NOMO-1 treated with DMSO at 0.1 percent for 48 hours (cell line): ENCODE measurements around the gene CAMSAP1.

Source experiments
- DNase-seq: peaks from one replicate; lab custom pipeline; 2025; ENCODE audit not compliant: unreplicated experiment; lab: John Stamatoyannopoulos, UW

CAMSAP1 gene

DNA sequence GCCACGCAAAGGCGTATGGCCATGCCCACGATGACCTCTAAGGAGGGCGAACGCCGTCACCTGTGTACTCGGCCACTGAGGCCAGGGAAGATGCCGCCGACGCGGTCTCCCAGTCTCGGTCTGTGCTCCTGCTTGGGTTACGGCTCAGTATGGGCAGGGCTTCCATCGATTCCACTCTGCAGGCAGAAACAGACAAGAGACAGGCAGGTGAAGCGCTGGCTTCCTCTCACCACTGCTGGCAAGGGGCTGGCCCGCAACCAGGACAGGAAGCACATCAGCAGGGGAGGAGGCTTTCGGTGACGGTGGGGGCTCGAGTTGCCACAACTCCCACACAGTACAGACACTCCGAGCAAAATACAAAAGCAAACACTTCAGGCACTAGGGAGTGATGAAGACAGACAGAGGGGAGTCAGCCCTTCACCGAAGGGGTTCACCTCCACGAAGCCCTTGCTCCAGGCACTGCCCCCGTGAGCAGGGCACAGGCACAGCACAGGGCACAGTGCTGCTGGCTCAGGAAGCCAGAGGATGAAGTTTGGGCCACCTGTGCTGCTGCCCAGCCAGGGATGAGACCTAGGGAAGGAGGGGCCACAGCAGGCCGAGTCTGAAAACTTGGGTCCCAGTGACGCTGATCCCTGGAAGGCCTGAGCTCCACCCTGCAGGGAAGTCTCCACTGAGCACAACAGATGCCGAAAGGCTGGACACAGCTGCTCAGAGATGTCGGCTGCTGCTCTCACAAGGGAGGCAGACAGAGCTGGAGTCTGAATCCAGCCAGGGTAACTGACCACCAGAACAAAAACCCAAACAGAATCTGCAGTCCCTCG, 91.3 kb downstream of the CAMSAP1 start:
- DNase-seq, result no peak

GRCh38 chr9:135815413-135815812, 91.9 kb downstream of the CAMSAP1 start:
- DNase-seq, result no peak

GRCh38 chr9:135814421-135815095, 92.8 kb downstream of the CAMSAP1 start:
- DNase-seq, result no peak

DNA sequence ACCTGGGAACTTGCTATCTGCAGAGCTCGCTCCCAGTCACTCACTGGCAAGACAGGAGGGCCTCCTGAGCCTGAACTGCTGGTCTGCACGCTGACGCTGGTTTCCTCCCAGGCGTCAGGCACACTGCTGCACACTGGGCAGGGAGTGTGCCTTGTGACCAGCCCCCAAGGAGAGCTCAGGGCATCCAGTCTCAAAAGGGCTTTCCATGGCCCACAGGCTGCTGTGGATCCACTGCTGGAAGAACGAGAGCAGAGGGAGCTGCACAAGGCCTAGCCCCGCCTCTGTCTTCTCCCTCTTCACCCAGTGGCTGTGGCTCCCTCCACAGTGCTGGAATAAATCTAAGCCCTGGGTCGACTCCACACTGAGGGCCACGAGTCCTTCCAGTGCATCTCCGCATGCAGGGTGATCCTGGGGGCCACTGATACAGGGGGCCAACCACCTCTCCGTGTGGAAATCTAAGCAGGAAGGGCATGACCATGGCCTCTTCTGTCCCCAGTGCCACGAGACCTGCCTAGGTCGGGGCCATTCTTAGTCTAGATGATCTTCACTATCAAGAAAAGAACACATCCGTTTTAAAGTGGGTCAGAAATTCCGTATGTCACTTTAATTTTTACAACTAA, 93.6 kb downstream of the CAMSAP1 start:
- no peak for DNase-seq

- DNase-seq, result no peak
These were observed 94.4 kb downstream of the CAMSAP1 start for GRCh38 chr9:135812961-135813360.

GRCh38 chr9:135811801-135812200, 95.5 kb downstream of the CAMSAP1 start:
- no peak for DNase-seq

DNA sequence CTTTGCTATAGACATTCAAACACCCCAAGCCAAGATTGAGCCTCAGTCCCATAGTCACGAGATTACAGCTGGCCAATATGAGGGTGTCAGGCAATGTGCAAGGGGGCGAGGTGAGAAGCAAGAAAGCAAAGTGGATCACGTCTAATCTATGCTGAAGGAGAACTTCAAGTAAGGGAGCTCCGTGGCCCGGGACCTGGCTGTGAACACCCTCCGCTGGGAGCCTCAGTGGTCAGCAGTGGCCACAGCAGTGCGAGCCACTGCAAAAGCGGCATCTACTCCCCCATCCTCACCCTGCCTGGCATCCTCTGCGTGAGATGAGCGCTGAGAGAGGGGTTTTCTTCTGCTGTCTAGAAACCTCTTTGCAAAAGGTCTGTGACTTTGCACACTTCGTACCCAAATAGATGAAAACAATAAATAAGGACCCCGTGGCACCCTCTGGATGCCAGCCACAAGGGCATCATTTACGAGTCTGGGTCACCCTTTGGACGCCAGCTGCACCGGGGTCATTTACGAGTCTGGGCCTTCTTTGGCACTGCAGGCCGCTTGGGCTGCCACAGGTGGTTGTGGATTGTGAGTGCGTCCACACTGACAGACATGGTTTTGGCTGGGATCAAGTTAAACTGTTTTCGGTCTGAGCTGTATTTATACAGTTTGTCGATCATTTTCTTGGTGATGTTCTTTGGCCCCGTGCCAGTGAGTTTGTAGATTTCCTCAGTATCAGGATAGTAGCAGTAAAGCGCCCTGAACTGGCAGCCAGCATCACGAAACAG, 96.4 kb downstream of the CAMSAP1 start:
- DNase-seq, result no peak

DNA sequence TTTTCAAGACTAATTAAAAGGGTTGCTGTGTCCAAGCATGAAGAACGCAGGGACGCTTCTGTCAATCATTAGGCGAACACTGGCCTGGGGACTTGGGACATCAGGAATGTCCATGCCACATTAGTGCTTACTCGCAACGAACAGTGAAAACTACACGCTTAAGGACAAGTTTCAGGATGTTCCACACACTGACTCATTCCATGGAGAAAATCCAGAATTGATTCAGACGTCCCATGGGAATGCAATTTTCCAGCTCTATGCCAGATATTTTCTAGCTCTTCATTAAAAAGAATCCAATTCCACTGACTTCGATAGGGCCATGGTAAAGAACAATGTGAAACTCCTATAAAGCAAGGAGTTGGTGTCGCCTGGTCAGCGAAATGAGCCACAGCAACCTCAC, 98.2 kb downstream of the CAMSAP1 start:
- no peak for DNase-seq

DNA sequence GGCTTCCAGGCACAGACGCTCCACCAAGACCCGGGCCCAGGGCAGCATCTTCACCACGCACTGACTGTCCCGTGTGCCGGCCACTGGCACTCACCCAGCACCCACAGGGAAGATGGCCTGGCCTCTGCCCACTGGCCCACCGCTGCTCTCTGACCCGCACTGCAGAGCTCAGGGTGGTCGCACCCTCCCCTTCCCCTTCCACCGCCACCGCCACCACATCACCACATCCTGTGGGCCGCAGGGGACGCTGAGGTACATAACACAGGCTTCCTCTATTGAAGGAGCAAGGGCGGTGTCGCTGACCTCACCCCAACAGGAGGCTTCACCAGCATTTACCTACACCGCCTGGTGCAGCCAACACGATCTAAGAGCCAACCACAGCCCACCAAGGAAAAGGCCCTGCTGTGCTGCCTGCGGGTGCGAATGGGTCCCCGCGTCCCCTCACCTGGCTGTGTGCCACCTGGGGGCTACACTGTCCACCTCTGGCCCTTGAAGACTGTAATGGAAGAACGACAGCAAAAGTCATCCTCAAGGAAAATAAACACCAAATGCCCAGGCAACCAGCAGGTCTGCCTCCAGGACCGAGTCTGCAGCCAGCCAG, 101.8 kb downstream of the CAMSAP1 start:
- no peak for DNase-seq

DNA sequence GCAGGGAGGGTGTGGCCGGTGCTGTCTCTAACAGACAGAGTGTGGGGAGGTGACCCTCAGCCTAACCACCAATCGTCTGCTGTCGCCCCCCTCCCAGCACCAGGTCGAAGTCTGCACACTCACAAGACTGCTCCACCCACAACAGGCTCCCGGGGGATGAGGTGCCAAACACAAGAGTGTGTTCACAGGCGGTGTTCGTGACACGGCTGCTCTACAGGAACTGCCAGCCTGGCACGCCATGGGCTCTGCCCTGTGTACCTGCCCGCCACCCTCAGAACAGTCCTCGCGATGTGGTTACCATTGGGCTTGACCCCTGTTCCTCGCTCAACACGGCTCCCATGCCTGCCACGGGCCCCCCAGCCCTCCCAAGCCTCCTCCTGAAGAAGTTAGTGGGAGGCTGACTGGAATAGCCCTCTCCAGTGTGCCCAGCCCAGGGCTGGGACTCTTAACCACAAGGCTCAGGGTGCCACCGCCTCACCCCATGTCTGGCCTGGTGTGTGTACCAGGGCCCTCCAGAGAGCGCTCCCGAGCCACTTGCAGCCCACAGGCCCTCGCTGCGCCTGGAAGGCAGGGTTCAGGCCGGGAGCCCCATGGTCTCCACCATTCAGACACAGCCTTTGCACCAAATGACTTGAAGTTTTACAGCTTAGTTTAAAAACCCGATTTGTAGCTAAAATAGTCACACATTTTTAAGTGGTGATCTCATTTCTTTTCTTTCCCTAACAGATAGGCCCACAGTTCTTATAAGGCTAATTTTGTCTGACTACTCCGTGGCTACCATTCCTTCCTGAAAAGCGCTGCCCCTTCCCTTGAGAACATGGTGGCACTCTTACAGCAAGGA, 102.5 kb downstream of the CAMSAP1 start:
- no peak for DNase-seq

DNA sequence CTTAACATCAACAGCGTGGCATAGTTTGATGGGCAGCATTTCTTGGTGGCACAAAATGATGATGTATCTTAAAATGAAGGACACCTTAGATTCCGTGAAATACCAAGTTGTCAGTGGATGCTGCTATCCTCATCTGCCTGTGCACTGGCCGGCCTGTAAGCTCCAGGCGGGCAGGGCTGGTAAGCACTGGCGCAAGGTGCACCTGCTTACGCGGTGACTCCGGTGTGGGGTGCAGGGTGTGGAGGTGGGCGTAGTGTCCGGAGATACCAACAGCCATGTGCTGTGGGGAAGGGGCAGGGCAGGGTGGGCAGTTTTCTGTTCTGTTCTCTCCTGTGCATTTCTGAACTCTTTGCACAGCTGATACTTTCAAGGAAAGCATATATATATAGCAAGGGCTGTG, 103.9 kb downstream of the CAMSAP1 start:
- DNase-seq, result no peak

- DNase-seq, result no peak
These were observed 104.4 kb downstream of the CAMSAP1 start for GRCh38 chr9:135802876-135803419.

- DNase-seq, result peak; percentile 73
These were observed 106.3 kb downstream of the CAMSAP1 start for GRCh38 chr9:135801070-135801469.

- DNase-seq, result no peak
These were observed 108.1 kb downstream of the CAMSAP1 start for GRCh38 chr9:135799261-135799660.

- DNase-seq, result no peak
These were observed 109.1 kb downstream of the CAMSAP1 start for GRCh38 chr9:135798263-135798585.

DNA sequence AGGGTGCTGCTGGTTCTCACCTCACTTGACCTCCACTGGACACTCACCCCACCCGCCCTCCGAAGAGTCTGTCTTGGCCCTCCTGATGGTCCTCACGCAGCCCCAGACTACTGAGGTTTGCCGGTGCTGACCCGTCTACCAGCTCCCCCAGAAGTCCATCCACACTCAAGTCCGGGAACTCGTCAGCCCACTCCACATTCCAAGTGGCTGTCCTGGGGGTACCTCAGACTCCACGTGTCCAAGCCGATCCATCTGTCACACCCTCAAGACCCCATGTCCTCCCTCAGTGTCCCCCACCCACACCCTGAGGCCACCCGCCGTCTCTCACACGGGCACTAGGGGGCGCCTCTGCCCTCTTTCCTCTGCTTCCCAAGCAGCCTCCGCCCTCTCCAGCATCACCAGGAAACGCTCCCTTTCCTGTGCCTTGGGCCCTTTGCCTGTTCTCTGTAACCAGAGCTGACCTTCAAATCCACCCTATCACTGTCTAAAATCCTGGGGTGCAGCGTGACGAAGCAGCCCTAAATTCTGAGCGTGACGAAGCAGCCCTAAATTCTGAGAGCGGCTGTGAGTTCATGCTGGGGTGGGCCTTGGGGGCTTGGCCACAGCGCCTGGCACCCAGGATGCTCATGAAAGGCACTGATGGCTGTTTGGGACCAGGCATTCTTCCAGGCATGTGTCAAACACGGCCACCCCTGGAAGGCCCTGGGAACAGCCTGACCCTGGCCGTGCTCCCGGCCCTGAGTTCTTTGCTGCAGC, 109.7 kb downstream of the CAMSAP1 start:
- DNase-seq, result no peak

GRCh38 chr9:135796784-135797485, 110.4 kb downstream of the CAMSAP1 start:
- DNase-seq, result no peak

- no peak for DNase-seq
These were observed 112.0 kb downstream of the CAMSAP1 start for GRCh38 chr9:135795391-135795790.
